ENCODE measurements around the gene VCX2.
"Not testable (repeated sequence)": the region's sequence is repeated elsewhere in the genome, so short reads cannot be mapped to it uniquely, and the experiment has no call there.

VCX2 gene

DNA sequence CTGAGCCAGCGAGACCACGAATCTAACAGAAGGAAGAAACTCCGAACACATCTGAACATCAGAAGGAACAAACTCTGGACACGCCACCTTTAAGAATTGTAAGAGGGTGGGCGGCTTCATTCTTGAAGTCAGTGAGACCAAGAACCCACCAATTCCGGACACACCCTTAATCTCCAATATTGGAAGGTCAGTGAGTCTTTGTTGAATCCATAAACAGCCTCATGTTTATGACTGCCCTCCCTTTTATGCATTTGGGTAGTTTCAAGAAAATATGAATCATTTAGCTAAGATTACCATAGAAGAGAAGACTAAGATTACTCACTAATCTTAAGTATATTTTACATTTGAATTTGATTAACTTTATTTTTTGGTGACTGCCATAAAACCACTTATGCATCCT is 48.5 kb downstream of the VCX2 start:
- DNase-seq (ENCODE audit: low read depth in 3 of 3, low spot score in 1 of 3): no peak

- DNase-seq (ENCODE audit: low read depth in 3 of 3, low spot score in 1 of 3): not testable (repeated sequence)
Measured at GRCh38 chrX:8121391-8121790, 49.7 kb downstream of the VCX2 start.
